Mesendoderm (in vitro differentiated cells): Measurements from ENCODE around the gene QRICH1.

ENCODE experiments used
- DNase-seq: peaks from one replicate; pipeline ENCODE4 v3.0.0; 2013
- H2AK5ac ChIP-seq: 2 replicates; pipeline ENCODE4 v1.6.1; 2013; ENCODE audit warnings: low read length, inconsistent platforms
- H2BK120ac ChIP-seq: 2 replicates; pipeline ENCODE4 v1.6.1; 2013; ENCODE audit warnings: low read depth, mild to moderate bottlenecking, low read length, moderate library complexity, mixed read lengths
- H2BK15ac ChIP-seq: replicated peaks from 2 replicates; pipeline ENCODE4 v1.6.1; 2013; ENCODE audit warnings: low read depth, mild to moderate bottlenecking, moderate library complexity
- H2BK5ac ChIP-seq: 2 replicates; pipeline ENCODE4 v1.6.1; 2013; ENCODE audit warnings: low read length, inconsistent platforms
- H3K18ac ChIP-seq: 2 replicates; pipeline ENCODE4 v1.6.1; 2013; ENCODE audit warnings: mild to moderate bottlenecking, low read length, mixed read lengths
- H3K23ac ChIP-seq: one replicate; pipeline ENCODE4 v1.6.1; 2013; ENCODE audit warnings: low read length
- H3K27ac ChIP-seq: 2 replicates; pipeline ENCODE4 v1.5.1; 2013; ENCODE audit warnings: low read depth, mild to moderate bottlenecking, inconsistent platforms, low read length, moderate library complexity
- H3K27me3 ChIP-seq: 2 replicates; pipeline ENCODE4 v1.6.1; 2013; ENCODE audit warnings: low read length, control low read depth, mild to moderate bottlenecking, inconsistent platforms; ENCODE audit not compliant: insufficient read depth, poor library complexity
- H3K36me3 ChIP-seq: 2 replicates; pipeline ENCODE4 v1.6.1; 2013; ENCODE audit warnings: low read length, inconsistent platforms; ENCODE audit not compliant: control insufficient read depth, insufficient read depth
- H3K4ac ChIP-seq: one replicate; pipeline ENCODE4 v1.6.1; 2013; ENCODE audit warnings: low read depth, mild to moderate bottlenecking, low read length, moderate library complexity
- H3K4me1 ChIP-seq: 2 replicates; pipeline ENCODE4 v1.6.1; 2013; ENCODE audit warnings: low read depth, low read length, inconsistent platforms; ENCODE audit not compliant: control insufficient read depth
- H3K4me2 ChIP-seq: 2 replicates; pipeline ENCODE4 v1.6.1; 2013; ENCODE audit warnings: low read length
- H3K4me3 ChIP-seq: 2 replicates; pipeline ENCODE4 v1.5.1; 2013; ENCODE audit warnings: mild to moderate bottlenecking, low read length
- H3K56ac ChIP-seq: one replicate; pipeline ENCODE4 v1.6.1; 2013; ENCODE audit warnings: low read length
- H3K79me1 ChIP-seq: 2 replicates; pipeline ENCODE4 v1.6.1; 2013; ENCODE audit warnings: low read length, inconsistent platforms
- H3K79me2 ChIP-seq: 2 replicates; pipeline ENCODE4 v1.6.1; 2013; ENCODE audit warnings: mild to moderate bottlenecking, low read length; ENCODE audit not compliant: control insufficient read depth, insufficient read depth
- H3K9ac ChIP-seq: 2 replicates; pipeline ENCODE4 v1.6.1; 2013; ENCODE audit warnings: low read length, inconsistent platforms
- H4K5ac ChIP-seq: one replicate; pipeline ENCODE4 v1.6.1; 2013; ENCODE audit warnings: low read length
- H4K8ac ChIP-seq: one replicate; pipeline ENCODE4 v1.6.1; 2013; ENCODE audit warnings: low read depth, mild to moderate bottlenecking, control low read depth, low read length, moderate library complexity
- WGBS: extraction: QIAGEN DNeasy Blood & Tissue Kit; methylation state at CpG from one replicate; pipeline ENCODE4 v1.1.7; 2013; ENCODE audit warnings: low lambda C conversion rate, missing lambda C conversion rate; ENCODE audit not compliant: insufficient coverage; ENCODE audit errors: extremely low coverage; 5-methylcytosine and 5-hydroxymethylcytosine counted together

QRICH1 gene

GRCh38 chr3:48993834-48994233 is 100.0 kb downstream of the QRICH1 start:
- no peak for DNase-seq
- no peaks in the 10 kb centered on the region for H3K27me3 ChIP-seq

DNA sequence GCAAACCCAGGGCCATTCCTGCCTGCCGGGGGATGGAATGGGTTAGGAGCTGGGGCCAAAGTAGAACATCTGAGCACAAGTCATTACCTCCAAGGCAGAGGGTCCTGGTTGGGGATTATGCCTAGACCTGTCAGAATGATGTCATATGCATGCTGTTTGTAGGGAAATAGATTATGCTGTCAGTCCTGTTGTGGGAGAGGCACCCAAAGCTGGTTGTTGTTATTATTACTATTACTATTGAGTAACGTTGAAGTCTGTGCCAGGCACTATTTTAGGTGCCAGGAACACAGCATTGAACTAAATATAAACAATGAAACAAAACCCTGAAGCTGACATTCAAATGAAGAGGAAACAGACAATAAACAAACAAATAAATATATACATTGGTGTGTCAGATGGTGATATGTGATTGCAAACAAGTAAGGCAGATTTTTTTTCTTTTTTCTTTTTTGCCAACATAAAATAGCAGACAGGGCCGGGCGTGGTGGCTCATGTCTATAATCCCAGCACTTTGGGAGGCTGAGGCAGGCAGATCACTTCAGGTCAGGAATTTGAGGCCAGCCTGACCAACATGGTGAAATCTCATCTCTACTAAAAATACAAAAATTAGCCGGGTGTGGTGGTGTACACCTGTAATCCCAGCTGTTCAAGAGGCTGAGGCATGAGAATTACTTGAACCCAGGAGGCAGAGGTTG is 101.9 kb downstream of the QRICH1 start:
- no peak overlapping the region for H3K27ac ChIP-seq
- H3K4me3 ChIP-seq, result no peak overlapping the region
- no CpG with 5 or more reads among the region's 5 CpGs for WGBS

More at GRCh38 chr3:48993834-48994233, 100.0 kb downstream of the QRICH1 start:
- H3K36me3 ChIP-seq, result no peaks in the 10 kb centered on the region
- no peak overlapping the region for H2BK5ac ChIP-seq
- H2BK120ac ChIP-seq, result no peak overlapping the region
- H3K27ac ChIP-seq, result no peak overlapping the region
- no peak overlapping the region for H4K5ac ChIP-seq
- no peak overlapping the region for H3K4me2 ChIP-seq
- no peak overlapping the region for H2BK15ac ChIP-seq
- peaks cover 3% of the 10 kb centered on the region for H3K79me2 ChIP-seq
- no peak overlapping the region for H3K9ac ChIP-seq
- H2AK5ac ChIP-seq, result no peak overlapping the region
- H3K23ac ChIP-seq, result no peak overlapping the region
- H3K4me1 ChIP-seq, result peaks cover 3% of the 10 kb centered on the region
- H3K56ac ChIP-seq, result no peak overlapping the region
- no peak overlapping the region for H3K4me3 ChIP-seq
- H3K18ac ChIP-seq, result no peak overlapping the region
- no peak overlapping the region for H3K4ac ChIP-seq
- no peak overlapping the region for H4K8ac ChIP-seq
- peaks cover 6% of the 10 kb centered on the region for H3K79me1 ChIP-seq

GRCh38 chr3:48990636-48991469 is 103.0 kb downstream of the QRICH1 start:
- Histone ChIP-seq H3K27me3 (no peaks in the 10 kb centered on the region), H2BK120ac (no peak overlapping the region), H3K4me1 (peaks cover 3% of the 10 kb centered on the region), H4K8ac (peak overlapping the region; percentile 68), H2BK5ac (no peak overlapping the region), H2AK5ac (no peak overlapping the region), H3K79me2 (peaks cover 3% of the 10 kb centered on the region), H3K4ac (peak overlapping the region; percentile 17), H3K36me3 (no peaks in the 10 kb centered on the region), H3K9ac (peak overlapping the region; percentile 91), H4K5ac (peak overlapping the region; percentile 90), H3K18ac (peak overlapping the region; percentile 22), H3K4me3 (peak overlapping the region; percentile 67), H3K4me2 (peak overlapping the region; percentile 92), H2BK15ac (no peak overlapping the region), H3K23ac (no peak overlapping the region), H3K56ac (peak overlapping the region; percentile 92), H3K27ac (no peak overlapping the region), H3K79me1 (peaks cover 6% of the 10 kb centered on the region)
- peak; percentile 66 for DNase-seq
- no CpG with 5 or more reads among the region's 40 CpGs for WGBS

More for the DNA sequence above, 101.9 kb downstream of the QRICH1 start:
- H3K18ac ChIP-seq, result no peak overlapping the region
- peaks cover 3% of the 10 kb centered on the region for H3K79me2 ChIP-seq
- no peak overlapping the region for H4K8ac ChIP-seq
- no peak overlapping the region for H3K23ac ChIP-seq
- no peaks in the 10 kb centered on the region for H3K27me3 ChIP-seq
- no peak overlapping the region for H4K5ac ChIP-seq
- peak overlapping the region; percentile 92 for H3K56ac ChIP-seq
- H3K79me1 ChIP-seq, result peaks cover 6% of the 10 kb centered on the region
- no peak overlapping the region for H3K4ac ChIP-seq
- H3K36me3 ChIP-seq, result no peaks in the 10 kb centered on the region
- no peak overlapping the region for H3K4me2 ChIP-seq
- no peak overlapping the region for H3K9ac ChIP-seq
- no peak overlapping the region for H2BK15ac ChIP-seq
- no peak overlapping the region for H2BK5ac ChIP-seq
- no peak overlapping the region for H2AK5ac ChIP-seq
- no peak for DNase-seq
- H2BK120ac ChIP-seq, result no peak overlapping the region
- H3K4me1 ChIP-seq, result peaks cover 3% of the 10 kb centered on the region

- no peaks in the 10 kb centered on the region for H3K27me3 ChIP-seq
- peaks cover 6% of the 10 kb centered on the region for H3K79me1 ChIP-seq
- peak within 1 kb of the TSS; percentile 92 for H3K56ac ChIP-seq
- no peak within 1 kb of the TSS for H2BK15ac ChIP-seq
- peak; percentile 93 for DNase-seq
- peak within 1 kb of the TSS; percentile 92 for H3K4me2 ChIP-seq
- H4K5ac ChIP-seq, result peak within 1 kb of the TSS; percentile 90
- peak within 1 kb of the TSS; percentile 17 for H3K4ac ChIP-seq
- peak within 1 kb of the TSS; percentile 22 for H3K18ac ChIP-seq
- no peak within 1 kb of the TSS for H2BK5ac ChIP-seq
- no peak within 1 kb of the TSS for H2AK5ac ChIP-seq
- H3K23ac ChIP-seq, result peak within 1 kb of the TSS; percentile 80
- H2BK120ac ChIP-seq, result no peak within 1 kb of the TSS
- H4K8ac ChIP-seq, result peak within 1 kb of the TSS; percentile 68
- H3K4me1 ChIP-seq, result peaks cover 3% of the 10 kb centered on the region
- WGBS, result no CpG with 5 or more reads among the region's 91 CpGs
- H3K9ac ChIP-seq, result peak within 1 kb of the TSS; percentile 91
- peak within 1 kb of the TSS; percentile 69 for H3K27ac ChIP-seq
- H3K79me2 ChIP-seq, result peaks cover 3% of the 10 kb centered on the region
- H3K4me3 ChIP-seq, result peak within 1 kb of the TSS; percentile 67
- peaks cover under 1% of the 10 kb centered on the region for H3K36me3 ChIP-seq
These were observed 103.9 kb downstream of the QRICH1 start, which contains the start of gene P4HTM for GRCh38 chr3:48989796-48990635. Gene P4HTM, plus strand, starts transcription at chr3:48990241. Its CDS starts 16 bp downstream, at chr3:48990257.

DNA sequence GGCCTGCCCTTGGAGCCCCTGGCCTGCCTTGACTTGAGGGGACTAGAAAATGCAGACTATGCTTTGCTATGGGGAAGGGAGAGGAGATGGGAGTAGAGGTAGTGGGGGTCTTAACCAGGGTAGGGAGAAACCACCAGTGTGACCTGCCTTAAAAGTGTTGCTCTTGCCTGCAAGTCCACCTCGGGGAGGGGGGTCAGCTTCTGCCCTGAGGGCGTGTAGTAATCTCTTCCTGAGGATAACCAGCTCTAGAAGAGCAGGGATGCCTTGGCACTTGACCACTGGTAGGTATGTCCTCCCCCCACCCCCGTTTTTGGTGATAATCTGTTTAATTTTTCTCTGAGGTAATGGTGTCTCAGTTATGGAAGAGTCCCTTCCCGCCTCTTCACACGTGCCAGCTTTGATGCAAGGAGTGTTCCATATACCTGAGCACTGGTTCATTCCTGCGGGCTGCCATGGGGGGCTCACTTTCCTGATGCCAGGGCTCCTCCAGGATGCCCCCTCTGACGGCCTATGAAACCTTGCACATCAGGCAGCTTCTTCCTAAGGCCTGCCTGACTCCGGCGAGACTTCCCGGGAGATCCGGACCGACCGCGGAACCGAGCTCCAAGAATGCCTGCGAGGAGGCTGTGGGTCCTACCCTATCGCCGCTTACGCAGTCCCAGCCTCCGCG is 104.6 kb downstream of the QRICH1 start:
- Histone ChIP-seq H4K8ac (no peak overlapping the region), H3K4me3 (peak overlapping the region; percentile 67), H3K4me2 (peak overlapping the region; percentile 92), H3K79me2 (peaks cover 3% of the 10 kb centered on the region), H3K18ac (no peak overlapping the region), H4K5ac (no peak overlapping the region), H2AK5ac (no peak overlapping the region), H3K4ac (no peak overlapping the region), H3K23ac (no peak overlapping the region), H3K79me1 (peaks cover 6% of the 10 kb centered on the region), H3K9ac (peak overlapping the region; percentile 91), H3K27ac (peak overlapping the region; percentile 23), H3K56ac (peak overlapping the region; percentile 92), H2BK5ac (no peak overlapping the region), H2BK15ac (no peak overlapping the region), H2BK120ac (no peak overlapping the region), H3K4me1 (peaks cover 3% of the 10 kb centered on the region), H3K36me3 (peaks cover 3% of the 10 kb centered on the region), H3K27me3 (no peaks in the 10 kb centered on the region)
- DNase-seq, result peak; percentile 65
- no CpG with 5 or more reads among the region's 21 CpGs for WGBS
